HFF-Myc (cell line): ENCODE results near the gene TEKT2.

Source experiments
- DNase-seq: peaks from one replicate; pipeline ENCODE4 v3.0.0-alpha.2; 2011; ENCODE audit warnings: low read depth; ENCODE audit errors: extremely low read depth
- H3K4me3 ChIP-seq: replicated peaks from 2 replicates; pipeline ENCODE4 v1.5.1; 2011; ENCODE audit warnings: low read depth, mild to moderate bottlenecking, control low read depth, low read length
- CTCF ChIP-seq: IDR thresholded peaks from 2 replicates; pipeline ENCODE4 v1.5.1; 2012; ENCODE audit warnings: mild to moderate bottlenecking, low read depth, low read length, control low read depth; ENCODE audit errors: missing control alignments

The TEKT2 gene

GRCh38 chr1:36100376-36100775 is 16.5 kb downstream of the TEKT2 start:
- no peak for TF ChIP-seq CTCF
- DNase-seq = no peak
- H3K4me3 ChIP-seq = no peak overlapping the region

GRCh38 chr1:36101546-36101945 is 17.7 kb downstream of the TEKT2 start:
- no peak overlapping the region for H3K4me3 ChIP-seq
- no peak for DNase-seq
- TF ChIP-seq CTCF = no peak

GRCh38 chr1:36106269-36106668 is 22.4 kb downstream of the TEKT2 start:
- DNase-seq = no peak
- TF ChIP-seq CTCF = no peak

GRCh38 chr1:36107394-36107793 is 23.5 kb downstream of the TEKT2 start:
- TF ChIP-seq CTCF = no peak
- DNase-seq = no peak
- no peak overlapping the region for H3K4me3 ChIP-seq

More at GRCh38 chr1:36106269-36106668, 22.4 kb downstream of the TEKT2 start:
- no peak overlapping the region for H3K4me3 ChIP-seq

GRCh38 chr1:36108314-36108713 is 24.4 kb downstream of the TEKT2 start:
- DNase-seq = peak; percentile 65
- TF ChIP-seq CTCF = no peak
- H3K4me3 ChIP-seq = no peak overlapping the region

- no peak for DNase-seq
- TF ChIP-seq CTCF = no peak
- H3K4me3 ChIP-seq = peak overlapping the region; percentile 13; the same call in 1 of the 2 replicates
These were observed 25.3 kb downstream of the TEKT2 start for GRCh38 chr1:36109041-36109679.

- no peak for TF ChIP-seq CTCF
- no peak overlapping the region for H3K4me3 ChIP-seq
- DNase-seq = no peak
These were observed 27.3 kb downstream of the TEKT2 start for GRCh38 chr1:36111151-36111550.
